Chondrocyte (in vitro differentiated cells): ENCODE measurements around the gene TOX2. TPM values are rescaled to one million over a fixed set of nuclear protein-coding genes. Genes with fewer than 3 reads are reported as not detected.

ENCODE experiments used
- DNase-seq: peaks from one replicate; pipeline ENCODE4 v3.0.0; 2021; ENCODE audit warnings: mixed read lengths, low spot score
- H3K27ac Mint-ChIP-seq: one replicate; pipeline ENCODE4 v1.8.0; 2021; ENCODE audit warnings: mild to moderate bottlenecking, moderate library complexity, mixed read lengths; ENCODE audit not compliant: unreplicated experiment
- H3K27me3 Mint-ChIP-seq: 2 replicates; pipeline ENCODE4 v1.8.0; 2021; ENCODE audit warnings: low read depth, mixed read lengths
- H3K36me3 Mint-ChIP-seq: 2 replicates; pipeline ENCODE4 v1.8.0; 2021; ENCODE audit warnings: low read depth, mixed read lengths
- H3K4me1 Mint-ChIP-seq: 2 replicates; pipeline ENCODE4 v1.8.0; 2021; ENCODE audit warnings: low read depth, mild to moderate bottlenecking, mixed read lengths
- H3K4me3 Mint-ChIP-seq: one replicate; pipeline ENCODE4 v1.8.0; 2021; ENCODE audit warnings: mild to moderate bottlenecking, moderate library complexity, mixed read lengths; ENCODE audit not compliant: unreplicated experiment
- H3K9me3 Mint-ChIP-seq: 2 replicates; pipeline ENCODE4 v1.8.0; 2021; ENCODE audit warnings: low read depth, mixed read lengths
- total RNA-seq: library from RNA; stranded (reverse); gene quantifications from 3 replicates; pipeline ENCODE4 v1.2.1, GENCODE V29; 2021
- TF ChIP-seq, protein P1 (sequence below): fragments of 200-600 bp; sonication (generic); IDR thresholded peaks from 2 replicates; pipeline ENCODE4 v1.5.0; 2021; ENCODE audit warnings: antibody characterized with exemption, mild to moderate bottlenecking, moderate library complexity

The TOX2 gene
- total RNA-seq, 1 donor from 2014 or later, result 0.12 TPM

DNA sequence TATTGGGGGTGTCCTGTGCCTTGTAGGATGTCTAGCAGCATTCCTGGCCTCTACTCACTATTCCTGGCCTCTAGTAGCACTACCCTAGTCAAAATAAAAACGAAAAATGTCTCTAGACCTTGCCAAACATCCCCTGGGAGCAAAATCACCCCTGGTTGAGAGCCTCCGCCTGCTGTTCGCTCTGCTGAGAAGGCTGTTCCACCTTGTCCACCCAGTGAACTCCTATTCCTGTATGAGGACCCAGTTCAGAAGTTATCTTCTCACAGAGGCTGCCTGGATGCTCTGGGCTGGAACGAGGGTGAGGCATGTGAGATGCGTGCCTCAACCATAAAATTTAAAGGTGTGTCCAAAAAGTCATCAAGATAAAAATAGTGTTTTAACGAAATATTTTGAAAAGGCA lies 101.9 kb downstream of the TOX2 start:
- TF ChIP-seq, protein P1, sequence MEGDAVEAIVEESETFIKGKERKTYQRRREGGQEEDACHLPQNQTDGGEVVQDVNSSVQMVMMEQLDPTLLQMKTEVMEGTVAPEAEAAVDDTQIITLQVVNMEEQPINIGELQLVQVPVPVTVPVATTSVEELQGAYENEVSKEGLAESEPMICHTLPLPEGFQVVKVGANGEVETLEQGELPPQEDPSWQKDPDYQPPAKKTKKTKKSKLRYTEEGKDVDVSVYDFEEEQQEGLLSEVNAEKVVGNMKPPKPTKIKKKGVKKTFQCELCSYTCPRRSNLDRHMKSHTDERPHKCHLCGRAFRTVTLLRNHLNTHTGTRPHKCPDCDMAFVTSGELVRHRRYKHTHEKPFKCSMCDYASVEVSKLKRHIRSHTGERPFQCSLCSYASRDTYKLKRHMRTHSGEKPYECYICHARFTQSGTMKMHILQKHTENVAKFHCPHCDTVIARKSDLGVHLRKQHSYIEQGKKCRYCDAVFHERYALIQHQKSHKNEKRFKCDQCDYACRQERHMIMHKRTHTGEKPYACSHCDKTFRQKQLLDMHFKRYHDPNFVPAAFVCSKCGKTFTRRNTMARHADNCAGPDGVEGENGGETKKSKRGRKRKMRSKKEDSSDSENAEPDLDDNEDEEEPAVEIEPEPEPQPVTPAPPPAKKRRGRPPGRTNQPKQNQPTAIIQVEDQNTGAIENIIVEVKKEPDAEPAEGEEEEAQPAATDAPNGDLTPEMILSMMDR, result no peak
- H3K4me1 Mint-ChIP-seq, result peaks cover 8% of the 10 kb centered on the region
- no peak overlapping the region for H3K27ac Mint-ChIP-seq
- no peak overlapping the region for H3K4me3 Mint-ChIP-seq
- DNase-seq, result no peak
- H3K27me3 Mint-ChIP-seq, result peaks cover 61% of the 10 kb centered on the region
- H3K9me3 Mint-ChIP-seq, result no peaks in the 10 kb centered on the region
- no peaks in the 10 kb centered on the region for H3K36me3 Mint-ChIP-seq

GRCh38 chr20:44017211-44017610 lies 102.6 kb downstream of the TOX2 start:
- H3K9me3 Mint-ChIP-seq, result no peaks in the 10 kb centered on the region
- TF ChIP-seq, protein P1, result no peak
- no peaks in the 10 kb centered on the region for H3K36me3 Mint-ChIP-seq
- H3K27ac Mint-ChIP-seq, result no peak overlapping the region
- peaks cover 62% of the 10 kb centered on the region for H3K27me3 Mint-ChIP-seq
- peak; percentile 64 for DNase-seq
- peaks cover 8% of the 10 kb centered on the region for H3K4me1 Mint-ChIP-seq
- H3K4me3 Mint-ChIP-seq, result no peak overlapping the region

GRCh38 chr20:44017905-44018258 lies 103.2 kb downstream of the TOX2 start:
- no peaks in the 10 kb centered on the region for H3K36me3 Mint-ChIP-seq
- TF ChIP-seq, protein P1, result no peak
- H3K4me3 Mint-ChIP-seq, result no peak overlapping the region
- H3K9me3 Mint-ChIP-seq, result no peaks in the 10 kb centered on the region
- peaks cover 66% of the 10 kb centered on the region for H3K27me3 Mint-ChIP-seq
- no peak for DNase-seq
- H3K4me1 Mint-ChIP-seq, result peaks cover 8% of the 10 kb centered on the region
- H3K27ac Mint-ChIP-seq, result no peak overlapping the region

- peak; percentile 50 for DNase-seq
- Mint-ChIP-seq H3K27me3 (peaks cover 65% of the 10 kb centered on the region), H3K27ac (no peak overlapping the region), H3K4me3 (no peak overlapping the region), H3K9me3 (no peaks in the 10 kb centered on the region), H3K4me1 (peaks cover 8% of the 10 kb centered on the region), H3K36me3 (no peaks in the 10 kb centered on the region)
- TF ChIP-seq, protein P1, result no peak
These were observed 103.7 kb downstream of the TOX2 start for GRCh38 chr20:44018259-44018941.

- DNase-seq, result no peak
- no peaks in the 10 kb centered on the region for H3K9me3 Mint-ChIP-seq
- H3K4me3 Mint-ChIP-seq, result no peak overlapping the region
- peaks cover 69% of the 10 kb centered on the region for H3K27me3 Mint-ChIP-seq
- H3K4me1 Mint-ChIP-seq, result peaks cover 8% of the 10 kb centered on the region
- TF ChIP-seq, protein P1, result no peak
- no peak overlapping the region for H3K27ac Mint-ChIP-seq
- H3K36me3 Mint-ChIP-seq, result no peaks in the 10 kb centered on the region
These were observed 104.4 kb downstream of the TOX2 start for GRCh38 chr20:44018942-44019637.
